Measurements from ENCODE around the gene XYLT1. TPM values are rescaled to one million over a fixed set of nuclear protein-coding genes. Genes with fewer than 3 reads are reported as not detected.

XYLT1 gene
- polyA plus RNA-seq, 2 donors: 3.0 TPM

DNA sequence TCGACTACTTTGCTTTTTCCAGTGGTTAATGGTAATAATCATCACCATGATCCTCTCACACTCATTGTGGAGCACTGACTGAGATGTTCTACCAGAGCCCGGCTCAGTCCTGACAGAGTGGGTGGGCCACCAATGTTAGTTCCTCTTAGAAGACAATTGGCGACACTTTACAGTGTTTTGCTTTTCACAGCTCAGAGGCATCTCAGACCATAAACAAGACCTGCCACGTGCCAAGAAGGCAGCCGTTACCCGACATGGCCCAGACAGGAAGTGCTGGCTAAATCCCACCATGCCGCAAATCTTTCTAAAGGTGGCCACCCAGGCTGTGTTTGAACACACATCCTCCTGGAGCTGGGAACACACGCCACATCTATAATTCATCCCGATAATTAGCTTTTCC is 103.7 kb downstream of the XYLT1 start:
- Histone ChIP-seq H3K27ac (ENCODE audit: low read depth in 2 of 2, low read length in 1 of 2) (peak overlapping the region in 1 of 2 donors; percentile 26), H3K36me3 (ENCODE audit: control insufficient read depth in 2 of 2, insufficient read depth in 2 of 2, low read length in 1 of 2) (no peaks in the 10 kb centered on the region), H3K4me3 (ENCODE audit: low read depth in 1 of 2, low read length in 2 of 2) (no peak overlapping the region), H3K9me3 (ENCODE audit: control insufficient read depth in 2 of 2, insufficient read depth in 1 of 2, low read depth in 1 of 2, low read length in 1 of 2) (no peaks in the 10 kb centered on the region), H3K4me1 (ENCODE audit: control insufficient read depth in 2 of 2, insufficient read depth in 2 of 2, low read length in 1 of 2) (peaks cover 0 to 14% of the 10 kb centered on the region in 2 donors), H3K27me3 (ENCODE audit: control insufficient read depth in 1 of 2, insufficient read depth in 2 of 2, low read length in 2 of 2) (no peaks in the 10 kb centered on the region)
- 76 to 82% methylated on average over 9 of the region's 9 CpGs for WGBS, 2 donors

- H3K4me1 ChIP-seq (ENCODE audit: control insufficient read depth in 2 of 2, insufficient read depth in 2 of 2, low read length in 1 of 2): peaks cover 0 to 14% of the 10 kb centered on the region in 2 donors
- no peaks in the 10 kb centered on the region for H3K27me3 ChIP-seq (ENCODE audit: control insufficient read depth in 1 of 2, insufficient read depth in 2 of 2, low read length in 2 of 2)
- H3K36me3 ChIP-seq (ENCODE audit: control insufficient read depth in 2 of 2, insufficient read depth in 2 of 2, low read length in 1 of 2): no peaks in the 10 kb centered on the region
- WGBS, 2 donors: 86 to 88% methylated on average over 8 of the region's 8 CpGs
- no peak overlapping the region for H3K27ac ChIP-seq (ENCODE audit: low read depth in 2 of 2, low read length in 1 of 2)
- H3K9me3 ChIP-seq (ENCODE audit: control insufficient read depth in 2 of 2, insufficient read depth in 1 of 2, low read depth in 1 of 2, low read length in 1 of 2): no peaks in the 10 kb centered on the region
- H3K4me3 ChIP-seq (ENCODE audit: low read depth in 1 of 2, low read length in 2 of 2): no peak overlapping the region
These were observed 104.3 kb downstream of the XYLT1 start for GRCh38 chr16:17366299-17366961.

DNA sequence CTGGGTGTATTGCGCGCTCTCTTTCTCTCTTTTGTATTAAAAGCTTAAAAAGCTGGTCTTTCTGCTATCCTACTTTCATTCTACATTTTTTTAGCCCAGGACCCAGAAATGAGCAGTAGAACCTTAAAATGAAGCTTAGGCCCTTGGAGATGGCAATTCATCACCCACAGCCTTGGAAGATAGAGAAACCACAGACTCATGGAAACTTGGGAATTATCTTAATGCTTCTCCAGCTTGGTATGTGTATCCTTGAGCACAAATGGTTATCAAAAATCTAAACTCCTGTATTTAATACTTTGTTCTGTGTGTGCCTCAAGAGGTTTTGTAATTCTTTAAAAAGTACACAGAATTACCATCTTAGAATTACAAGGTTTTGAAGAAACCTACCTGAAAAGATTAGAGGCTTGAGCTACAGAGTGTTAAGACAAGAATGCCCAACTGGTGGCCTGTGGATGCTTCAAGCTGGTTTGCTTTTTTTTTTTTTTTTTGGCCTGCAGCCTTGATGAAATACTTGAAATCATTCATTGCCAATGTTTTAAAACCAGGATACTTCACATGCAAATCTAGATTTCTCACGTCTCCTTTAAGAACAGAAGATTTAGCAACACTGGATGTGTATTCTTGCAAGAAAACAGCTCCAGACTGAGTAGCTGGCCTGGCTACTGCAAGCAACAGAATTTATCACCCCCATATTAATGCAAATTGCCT is 105.0 kb downstream of the XYLT1 start:
- H3K36me3 ChIP-seq (ENCODE audit: control insufficient read depth in 2 of 2, insufficient read depth in 2 of 2, low read length in 1 of 2): no peaks in the 10 kb centered on the region
- peak overlapping the region in 1 of 2 donors; percentile 28 for H3K27ac ChIP-seq (ENCODE audit: low read depth in 2 of 2, low read length in 1 of 2)
- H3K27me3 ChIP-seq (ENCODE audit: control insufficient read depth in 1 of 2, insufficient read depth in 2 of 2, low read length in 2 of 2): no peaks in the 10 kb centered on the region
- no peak overlapping the region for H3K4me3 ChIP-seq (ENCODE audit: low read depth in 1 of 2, low read length in 2 of 2)
- peaks cover 0 to 14% of the 10 kb centered on the region in 2 donors for H3K4me1 ChIP-seq (ENCODE audit: control insufficient read depth in 2 of 2, insufficient read depth in 2 of 2, low read length in 1 of 2)
- WGBS, 2 donors: 79 to 80% methylated on average over 3 of the region's 3 CpGs
- no peaks in the 10 kb centered on the region for H3K9me3 ChIP-seq (ENCODE audit: control insufficient read depth in 2 of 2, insufficient read depth in 1 of 2, low read depth in 1 of 2, low read length in 1 of 2)

DNA sequence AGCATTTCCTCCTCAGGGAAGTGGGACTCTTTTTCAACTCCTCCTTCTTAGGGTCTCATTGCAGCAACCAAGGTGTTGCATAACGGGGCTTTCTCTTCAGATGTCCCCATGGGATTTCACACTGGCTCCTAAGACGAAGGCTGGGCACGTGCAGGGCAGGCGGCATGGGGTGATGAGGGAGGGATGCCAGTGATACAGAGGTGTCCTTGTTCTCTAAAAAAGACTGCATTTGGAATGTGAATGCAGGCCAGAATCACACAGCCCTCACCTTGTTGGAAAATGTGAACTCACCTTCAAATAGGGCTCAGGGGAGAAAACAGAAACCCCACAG is 105.6 kb downstream of the XYLT1 start:
- Histone ChIP-seq H3K4me3 (ENCODE audit: low read depth in 1 of 2, low read length in 2 of 2) (no peak overlapping the region), H3K4me1 (ENCODE audit: control insufficient read depth in 2 of 2, insufficient read depth in 2 of 2, low read length in 1 of 2) (peaks cover 0 to 11% of the 10 kb centered on the region in 2 donors), H3K27ac (ENCODE audit: low read depth in 2 of 2, low read length in 1 of 2) (peak overlapping the region in 1 of 2 donors; percentile 28), H3K9me3 (ENCODE audit: control insufficient read depth in 2 of 2, insufficient read depth in 1 of 2, low read depth in 1 of 2, low read length in 1 of 2) (no peaks in the 10 kb centered on the region), H3K36me3 (ENCODE audit: control insufficient read depth in 2 of 2, insufficient read depth in 2 of 2, low read length in 1 of 2) (no peaks in the 10 kb centered on the region), H3K27me3 (ENCODE audit: control insufficient read depth in 1 of 2, insufficient read depth in 2 of 2, low read length in 2 of 2) (no peaks in the 10 kb centered on the region)
- 78 to 81% methylated on average over 4 of the region's 4 CpGs for WGBS, 2 donors

DNA sequence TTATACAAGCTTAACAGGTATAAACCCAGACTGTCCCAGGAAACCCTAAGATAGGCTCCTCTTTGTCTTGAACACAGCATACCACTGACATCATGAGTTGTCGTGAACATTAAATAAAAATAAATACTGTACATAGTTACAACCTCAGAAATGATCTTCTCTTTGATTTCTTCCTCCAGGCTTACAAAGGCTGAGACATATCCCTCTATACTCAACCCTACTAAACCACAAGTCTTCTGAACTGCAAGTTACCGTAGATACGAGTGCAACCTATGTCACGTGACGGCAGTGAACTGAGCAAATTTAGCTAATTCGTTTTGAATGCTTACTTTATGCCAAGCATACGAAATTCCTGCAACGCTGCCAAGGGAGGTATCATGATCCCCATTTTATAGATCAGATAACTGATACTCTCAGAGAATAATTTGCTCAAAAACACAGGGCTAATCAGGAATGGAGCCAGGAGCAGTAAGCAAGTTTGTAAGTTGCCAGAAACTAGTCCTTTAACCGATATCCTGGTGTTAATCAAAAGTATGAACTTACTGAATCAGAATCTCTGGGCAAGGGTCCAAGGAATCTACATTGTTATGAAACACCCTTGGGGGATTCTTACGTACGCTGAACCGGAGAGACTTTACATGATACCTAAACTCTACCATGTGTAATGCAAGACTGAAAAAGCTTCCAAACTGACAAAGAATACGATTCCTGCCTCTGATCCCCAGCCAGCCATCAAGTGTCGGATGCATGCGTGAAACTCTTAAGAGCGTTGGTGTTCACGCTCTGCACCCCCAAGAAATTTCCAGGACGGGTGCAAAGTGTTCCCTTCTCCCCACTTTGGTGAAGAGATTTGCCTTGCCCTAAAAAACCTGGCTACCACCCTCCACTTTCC is 106.2 kb downstream of the XYLT1 start:
- WGBS, 2 donors: 25 to 34% methylated on average over 18 of the region's 18 CpGs
- no peaks in the 10 kb centered on the region for H3K27me3 ChIP-seq (ENCODE audit: control insufficient read depth in 1 of 2, insufficient read depth in 2 of 2, low read length in 2 of 2)
- peaks cover 0 to 8% of the 10 kb centered on the region in 2 donors for H3K4me1 ChIP-seq (ENCODE audit: control insufficient read depth in 2 of 2, insufficient read depth in 2 of 2, low read length in 1 of 2)
- H3K27ac ChIP-seq (ENCODE audit: low read depth in 2 of 2, low read length in 1 of 2): peak overlapping the region; percentile 27 to 36
- no peaks in the 10 kb centered on the region for H3K9me3 ChIP-seq (ENCODE audit: control insufficient read depth in 2 of 2, insufficient read depth in 1 of 2, low read depth in 1 of 2, low read length in 1 of 2)
- no peaks in the 10 kb centered on the region for H3K36me3 ChIP-seq (ENCODE audit: control insufficient read depth in 2 of 2, insufficient read depth in 2 of 2, low read length in 1 of 2)
- H3K4me3 ChIP-seq (ENCODE audit: low read depth in 1 of 2, low read length in 2 of 2): no peak overlapping the region

DNA sequence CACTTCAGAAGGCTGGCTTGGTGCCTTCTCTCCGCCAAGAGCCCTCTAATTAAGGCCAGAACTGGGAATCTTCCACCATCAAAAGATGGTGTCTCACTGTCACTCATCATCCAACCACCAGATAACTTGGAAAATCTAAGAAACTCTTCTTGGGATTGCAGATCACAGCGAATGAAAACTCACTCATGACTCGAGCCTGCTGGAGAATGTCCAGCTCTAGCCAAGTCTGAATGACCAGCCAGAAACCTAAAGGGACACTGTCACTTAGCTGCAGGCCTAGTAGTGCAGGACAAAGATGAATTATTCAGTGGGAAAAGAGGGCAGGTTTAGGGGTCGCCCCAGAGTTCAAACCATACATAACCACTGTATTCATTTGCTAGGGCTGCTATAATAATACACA is 107.8 kb downstream of the XYLT1 start:
- 82 to 87% methylated on average over 4 of the region's 4 CpGs for WGBS, 2 donors
- Histone ChIP-seq H3K27me3 (ENCODE audit: control insufficient read depth in 1 of 2, insufficient read depth in 2 of 2, low read length in 2 of 2) (no peaks in the 10 kb centered on the region), H3K4me3 (ENCODE audit: low read depth in 1 of 2, low read length in 2 of 2) (no peak overlapping the region), H3K27ac (ENCODE audit: low read depth in 2 of 2, low read length in 1 of 2) (no peak overlapping the region), H3K9me3 (ENCODE audit: control insufficient read depth in 2 of 2, insufficient read depth in 1 of 2, low read depth in 1 of 2, low read length in 1 of 2) (no peaks in the 10 kb centered on the region), H3K4me1 (ENCODE audit: control insufficient read depth in 2 of 2, insufficient read depth in 2 of 2, low read length in 1 of 2) (peaks cover 0 to 12% of the 10 kb centered on the region in 2 donors), H3K36me3 (ENCODE audit: control insufficient read depth in 2 of 2, insufficient read depth in 2 of 2, low read length in 1 of 2) (peaks cover 0 to 3% of the 10 kb centered on the region in 2 donors)

- Histone ChIP-seq H3K36me3 (ENCODE audit: control insufficient read depth in 2 of 2, insufficient read depth in 2 of 2, low read length in 1 of 2) (peaks cover 4 to 6% of the 10 kb centered on the region in 2 donors), H3K4me1 (ENCODE audit: control insufficient read depth in 2 of 2, insufficient read depth in 2 of 2, low read length in 1 of 2) (peaks cover 3 to 15% of the 10 kb centered on the region in 2 donors)
- 89 to 92% methylated on average over 5 of the region's 5 CpGs for WGBS, 2 donors
These were observed 108.6 kb downstream of the XYLT1 start for GRCh38 chr16:17362183-17362582.

GRCh38 chr16:17360693-17361122 is 110.1 kb downstream of the XYLT1 start:
- 84 to 87% methylated on average over 7 of the region's 7 CpGs for WGBS, 2 donors
- Histone ChIP-seq H3K4me1 (ENCODE audit: control insufficient read depth in 2 of 2, insufficient read depth in 2 of 2, low read length in 1 of 2) (peaks cover 3 to 12% of the 10 kb centered on the region in 2 donors), H3K36me3 (ENCODE audit: control insufficient read depth in 2 of 2, insufficient read depth in 2 of 2, low read length in 1 of 2) (peaks cover 5 to 6% of the 10 kb centered on the region in 2 donors), H3K27me3 (ENCODE audit: control insufficient read depth in 1 of 2, insufficient read depth in 2 of 2, low read length in 2 of 2) (no peaks in the 10 kb centered on the region), H3K4me3 (ENCODE audit: low read depth in 1 of 2, low read length in 2 of 2) (no peak overlapping the region), H3K9me3 (ENCODE audit: control insufficient read depth in 2 of 2, insufficient read depth in 1 of 2, low read depth in 1 of 2, low read length in 1 of 2) (no peaks in the 10 kb centered on the region), H3K27ac (ENCODE audit: low read depth in 2 of 2, low read length in 1 of 2) (no peak overlapping the region)

More at GRCh38 chr16:17362183-17362582, 108.6 kb downstream of the XYLT1 start:
- Histone ChIP-seq H3K9me3 (ENCODE audit: control insufficient read depth in 2 of 2, insufficient read depth in 1 of 2, low read depth in 1 of 2, low read length in 1 of 2) (no peaks in the 10 kb centered on the region), H3K27me3 (ENCODE audit: control insufficient read depth in 1 of 2, insufficient read depth in 2 of 2, low read length in 2 of 2) (no peaks in the 10 kb centered on the region), H3K4me3 (ENCODE audit: low read depth in 1 of 2, low read length in 2 of 2) (no peak overlapping the region), H3K27ac (ENCODE audit: low read depth in 2 of 2, low read length in 1 of 2) (no peak overlapping the region)

DNA sequence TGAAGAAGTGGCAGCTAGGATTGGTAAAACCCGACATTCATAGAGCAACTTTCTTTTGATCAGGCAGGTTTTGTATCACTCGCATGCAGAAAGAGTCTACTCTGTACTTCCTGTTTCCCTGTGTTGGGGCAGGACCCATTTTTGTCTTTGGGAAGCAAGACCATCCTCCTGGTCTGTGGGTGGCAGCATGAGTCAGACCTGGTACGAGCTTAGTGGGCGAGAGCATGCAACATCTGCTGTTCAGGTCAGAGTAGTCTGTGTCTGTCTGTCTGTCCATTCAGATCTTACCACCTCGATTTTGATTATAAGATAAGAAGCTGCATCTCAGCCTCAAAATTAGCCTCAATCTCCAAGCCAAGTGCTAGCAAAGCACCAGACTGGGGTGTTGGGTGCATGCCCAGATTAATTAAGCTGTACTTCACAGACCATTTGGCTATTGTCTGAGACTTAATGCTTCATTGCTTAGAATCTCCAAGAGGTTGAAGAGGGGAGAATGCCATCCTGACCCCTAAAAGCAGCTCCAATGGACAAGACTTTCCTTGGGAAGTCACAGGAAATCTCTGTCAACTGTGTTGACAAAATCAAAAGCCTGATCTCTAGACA is 110.9 kb downstream of the XYLT1 start:
- no peaks in the 10 kb centered on the region for H3K27me3 ChIP-seq (ENCODE audit: control insufficient read depth in 1 of 2, insufficient read depth in 2 of 2, low read length in 2 of 2)
- WGBS, 2 donors: 30 to 34% methylated on average over 5 of the region's 5 CpGs
- peaks cover 3 to 8% of the 10 kb centered on the region in 2 donors for H3K4me1 ChIP-seq (ENCODE audit: control insufficient read depth in 2 of 2, insufficient read depth in 2 of 2, low read length in 1 of 2)
- peak overlapping the region; percentile 21 to 53 for H3K27ac ChIP-seq (ENCODE audit: low read depth in 2 of 2, low read length in 1 of 2)
- no peaks in the 10 kb centered on the region for H3K9me3 ChIP-seq (ENCODE audit: control insufficient read depth in 2 of 2, insufficient read depth in 1 of 2, low read depth in 1 of 2, low read length in 1 of 2)
- H3K4me3 ChIP-seq (ENCODE audit: low read depth in 1 of 2, low read length in 2 of 2): no peak overlapping the region
- H3K36me3 ChIP-seq (ENCODE audit: control insufficient read depth in 2 of 2, insufficient read depth in 2 of 2, low read length in 1 of 2): peaks cover 5 to 6% of the 10 kb centered on the region in 2 donors

Data from esophagus (tissue), 2 donors.